Neural cell (in vitro differentiated cells): ENCODE results near the gene RABL3.

Experiments
- CTCF ChIP-seq: fragments of 450-650 bp; IDR thresholded peaks from 2 replicates; pipeline ENCODE4 v1.5.1; 2014; ENCODE audit warnings: antibody characterized with exemption, mild to moderate bottlenecking, moderate library complexity; ENCODE audit not compliant: poor library complexity, severe bottlenecking
- EZH2 ChIP-seq: fragments of 200-600, 300-800 bp; shearing (Covaris generic), sonication (generic); IDR thresholded peaks from 2 replicates; pipeline ENCODE4 v1.6.1; 2014; ENCODE audit warnings: antibody characterized with exemption, low read length, borderline replicate concordance, mild to moderate bottlenecking; ENCODE audit not compliant: insufficient read depth, poor library complexity, severe bottlenecking

GRCh38 chr3:120745466-120745865 lies 3.1 kb upstream of the RABL3 start:
- TF ChIP-seq CTCF (no peak), EZH2 (no peak)
